ENCODE results near the gene FHL3. TPM values are rescaled to one million over a fixed set of nuclear protein-coding genes. Genes with fewer than 3 reads are reported as not detected.

Gene FHL3
- total and polyA plus RNA-seq, 2 of the 4 experiments (the other 2 are of a cell fraction), result 11.5 to 27.1 TPM

DNA sequence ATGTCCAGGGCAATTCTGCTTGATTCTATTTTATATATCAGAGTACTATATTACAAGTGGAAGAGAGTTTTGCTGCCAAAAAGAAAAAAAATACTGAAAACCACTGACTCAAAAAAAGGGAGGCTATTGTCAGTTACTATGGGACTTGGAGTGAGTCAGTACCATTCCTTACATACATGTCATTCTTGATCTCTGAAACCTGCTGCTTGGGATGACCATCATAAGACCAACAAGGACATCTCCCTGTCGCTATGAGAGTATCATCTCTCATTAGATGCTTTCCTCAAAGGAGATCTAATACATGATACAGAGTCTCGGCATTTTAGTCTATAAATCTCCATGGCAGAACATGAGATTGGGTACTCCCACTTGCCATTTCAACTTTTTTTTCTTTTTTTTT is 46.6 kb downstream of the FHL3 start:
- H3K36me3 ChIP-seq (ENCODE audit: control insufficient read depth, insufficient read depth, low read length), result peaks cover 41% of the 10 kb centered on the region
- H3K9ac ChIP-seq (ENCODE audit: low read depth, low read length), result no peak overlapping the region
- peak overlapping the region; percentile 60 for H2BK5ac ChIP-seq (ENCODE audit: low read depth, low read length, poor library complexity, severe bottlenecking)
- no CpG with 5 or more reads among the region's 2 CpGs for WGBS, 2 experiments (ENCODE audit: extremely low coverage in 2 of 2, insufficient read length in 1 of 2)
- no peak overlapping the region for H3K18ac ChIP-seq (ENCODE audit: low read depth, low read length)
- no peaks in the 10 kb centered on the region for H3K9me3 ChIP-seq (ENCODE audit: control insufficient read depth, insufficient read depth, low read length)
- H3K9me1 ChIP-seq (ENCODE audit: insufficient read depth, low read length), result peaks cover 19% of the 10 kb centered on the region
- no peak overlapping the region for H2AK5ac ChIP-seq (ENCODE audit: low read depth, low read length)
- no peak overlapping the region for H3K56ac ChIP-seq (ENCODE audit: extremely low read depth, insufficient read depth, low read length)
- POLR2A ChIA-PET (ENCODE audit: unreplicated experiment), result no interaction called here
- BruUV-seq (replicated peaks), result no TSS peak
- peak overlapping the region; percentile 83 for H2AK9ac ChIP-seq (replicated peaks; ENCODE audit: low read depth, low read length, poor library complexity)
- no peak overlapping the region for H4K5ac ChIP-seq (ENCODE audit: low read depth, low read length)
- peaks cover 6% of the 10 kb centered on the region; the same call in 1 of the 2 replicates for H3K4me1 ChIP-seq (ENCODE audit: control insufficient read depth, insufficient read depth, low read length)
- peak overlapping the region; percentile 84 for H2BK120ac ChIP-seq (ENCODE audit: low read depth, low read length)
- no peak overlapping the region for H3K4me3 ChIP-seq (ENCODE audit: insufficient read depth, low read depth, low read length)
- H3K14ac ChIP-seq (replicated peaks; ENCODE audit: low read depth, low read length), result peak overlapping the region; percentile 88; the same call in 1 of the 2 replicates
- H3K4me2 ChIP-seq (ENCODE audit: low read depth, low read length), result no peak overlapping the region
- 0 out of 2 replicates have a peak overlapping the region, but pooled peaks have one; percentile 79 for H3K23ac ChIP-seq (ENCODE audit: low read depth, low read length)
- H4K8ac ChIP-seq (ENCODE audit: low read depth in 2 of 2, low read length in 2 of 2), result peak overlapping the region in 1 of 2 experiments; percentile 73; a peak in 1 of 4 replicates
- intact Hi-C loops (cut with micrococcal nuclease), result no loop called here
- in situ Hi-C loops (cut with MboI; ENCODE audit: low sequenced_read_pairs), result no loop called here
- H2BK15ac ChIP-seq (ENCODE audit: low read depth, low read length), result 0 out of 3 replicates have a peak overlapping the region, but pooled peaks have one; percentile 28
- H4K91ac ChIP-seq (ENCODE audit: insufficient read depth, low read depth, low read length), result peak overlapping the region; percentile 80; the same call in 1 of the 2 replicates
- H3K27me3 ChIP-seq (ENCODE audit: control insufficient read depth, insufficient read depth, low read length), result no peaks in the 10 kb centered on the region
- no peak for TF ChIP-seq MAFK (IDR thresholded peaks at IDR 0.05; ENCODE audit: low read depth, low read length)
- no peak for TF ChIP-seq CHD1 (IDR thresholded peaks at IDR 0.05; ENCODE audit: low read depth, low read length)
- TF ChIP-seq RCOR1 (IDR thresholded peaks at IDR 0.05; ENCODE audit: insufficient replicate concordance, low read length), result peak; percentile 82
- TF ChIP-seq FOS (IDR thresholded peaks at IDR 0.05; ENCODE audit: low read depth, low read length), result peak; percentile 60
- peaks cover 4% of the 10 kb centered on the region for H4K20me1 ChIP-seq (ENCODE audit: insufficient read depth, low read length)
- peak overlapping the region; percentile 84 for H3K4ac ChIP-seq (ENCODE audit: low read depth, low read length)
- H3K79me1 ChIP-seq (ENCODE audit: low read depth in 1 of 2, low read length in 2 of 2), result peaks cover 10 to 14% of the 10 kb centered on the region in 2 experiments; a peak in 3 of 4 replicates
- peak overlapping the region; percentile 54 for H3K27ac ChIP-seq (ENCODE audit: insufficient read depth, low read length)
- dilution Hi-C loops (cut with HindIII; ENCODE audit: low sequenced_read_pairs, unreplicated experiment), result no loop called here
- CTCF ChIA-PET, result interaction anchor here (1.3 kb wide), 1 partner anchor 12 kb away, joined by 4 read pairs; the partner anchor contains the start of gene INPP5B
- H2AFZ ChIP-seq (replicated peaks; ENCODE audit: low read length, poor library complexity), result no peak overlapping the region
- DNase-seq (peak; percentile 93), ATAC-seq (ENCODE audit: low read depth) (peak; percentile 96)
- H2BK20ac ChIP-seq (ENCODE audit: low read depth, low read length), result peak overlapping the region; percentile 96

All from IMR-90 (cell line).